GM19328 (cell line): ENCODE results near the gene SLC40A1.

ENCODE experiments used
- ATAC-seq: cut with Tn5 transposase; IDR thresholded peaks from one replicate; pipeline ENCODE4 v1.9.1; 2021; ENCODE audit warnings: mild to moderate bottlenecking, moderate library complexity; ENCODE audit not compliant: unreplicated experiment

Gene SLC40A1, protein sequence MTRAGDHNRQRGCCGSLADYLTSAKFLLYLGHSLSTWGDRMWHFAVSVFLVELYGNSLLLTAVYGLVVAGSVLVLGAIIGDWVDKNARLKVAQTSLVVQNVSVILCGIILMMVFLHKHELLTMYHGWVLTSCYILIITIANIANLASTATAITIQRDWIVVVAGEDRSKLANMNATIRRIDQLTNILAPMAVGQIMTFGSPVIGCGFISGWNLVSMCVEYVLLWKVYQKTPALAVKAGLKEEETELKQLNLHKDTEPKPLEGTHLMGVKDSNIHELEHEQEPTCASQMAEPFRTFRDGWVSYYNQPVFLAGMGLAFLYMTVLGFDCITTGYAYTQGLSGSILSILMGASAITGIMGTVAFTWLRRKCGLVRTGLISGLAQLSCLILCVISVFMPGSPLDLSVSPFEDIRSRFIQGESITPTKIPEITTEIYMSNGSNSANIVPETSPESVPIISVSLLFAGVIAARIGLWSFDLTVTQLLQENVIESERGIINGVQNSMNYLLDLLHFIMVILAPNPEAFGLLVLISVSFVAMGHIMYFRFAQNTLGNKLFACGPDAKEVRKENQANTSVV

DNA sequence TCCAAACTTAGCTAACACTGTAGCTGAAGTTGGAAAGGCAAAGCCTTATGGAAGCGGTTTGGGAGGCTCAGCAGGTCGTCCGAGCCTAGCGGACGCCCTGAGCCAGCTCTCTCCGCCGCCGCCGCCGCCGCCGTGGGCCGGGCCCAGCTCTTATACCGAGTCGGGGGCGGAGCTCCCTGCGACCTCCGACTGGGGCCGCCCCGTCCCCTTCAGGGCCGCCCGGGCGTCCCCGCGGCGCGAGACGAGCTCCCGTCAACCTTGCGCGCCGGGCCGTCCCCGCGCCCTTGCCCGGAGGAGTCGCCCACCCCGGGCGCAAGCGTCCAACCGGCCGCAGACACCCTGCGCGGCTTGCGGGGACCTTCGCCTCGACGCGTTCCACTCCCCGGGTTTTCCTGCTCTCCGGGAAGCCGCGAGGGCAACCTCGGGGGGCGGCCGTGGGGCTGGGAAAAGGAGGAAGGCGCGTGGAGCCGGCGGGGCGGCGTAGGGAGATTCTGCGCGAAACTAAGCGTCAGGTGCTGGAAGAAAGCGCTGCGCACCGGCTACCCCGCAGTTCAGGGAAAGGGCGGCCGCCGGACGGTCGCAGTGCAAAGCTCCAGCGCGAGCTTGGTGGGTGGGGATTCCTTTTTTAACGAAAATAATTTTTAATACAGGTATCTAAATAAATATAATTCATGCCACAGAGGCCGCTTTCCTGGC is at the start of gene SLC40A1:
Gene SLC40A1 (minus strand): TSS at position 129 of the 696 bp plus-strand sequence. CDS start 326 bp downstream, outside the sequence.
- no peak for ATAC-seq

DNA sequence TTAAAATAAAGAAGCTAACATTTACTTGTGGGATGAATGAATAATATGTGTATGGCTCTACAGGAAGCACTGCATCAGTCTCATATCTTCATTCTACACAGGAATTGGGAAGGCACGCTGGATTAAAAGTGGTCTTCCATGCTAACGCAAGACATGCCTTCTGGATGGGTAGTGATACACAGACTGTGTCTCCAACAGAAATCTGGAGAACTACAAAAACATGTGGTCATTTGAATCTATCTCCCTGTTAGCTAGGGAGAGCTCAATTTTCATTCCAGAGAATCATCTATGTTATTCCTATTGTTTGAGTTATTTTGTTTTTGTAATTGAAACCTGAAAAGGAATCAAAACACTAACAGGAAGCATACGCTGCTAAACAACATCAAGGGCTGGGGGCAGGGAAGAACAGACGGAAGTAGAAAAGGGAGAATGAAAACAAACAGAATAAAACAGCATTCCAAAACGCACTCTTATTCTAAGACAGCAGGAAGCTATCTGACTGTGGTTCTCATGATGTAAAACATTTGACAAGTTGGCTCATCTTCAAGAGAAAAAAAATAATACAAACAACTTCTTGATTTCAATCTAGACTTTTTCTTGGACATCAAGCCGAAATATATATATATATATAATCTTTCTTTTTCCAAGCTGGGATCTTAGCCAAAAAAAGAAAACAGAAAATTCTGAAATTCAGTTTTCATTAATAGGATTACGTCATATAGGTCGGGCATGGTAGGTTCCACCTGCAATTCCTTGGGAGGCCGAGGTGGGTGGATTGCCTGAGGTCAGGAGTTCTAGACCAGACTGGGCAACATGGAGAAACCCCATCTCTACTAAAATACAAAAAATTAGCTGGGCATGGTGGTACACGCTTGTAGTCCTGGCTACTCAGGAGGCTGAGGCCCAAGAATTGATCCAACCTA is 49.2 kb upstream of the SLC40A1 start:
- no peak for ATAC-seq

DNA sequence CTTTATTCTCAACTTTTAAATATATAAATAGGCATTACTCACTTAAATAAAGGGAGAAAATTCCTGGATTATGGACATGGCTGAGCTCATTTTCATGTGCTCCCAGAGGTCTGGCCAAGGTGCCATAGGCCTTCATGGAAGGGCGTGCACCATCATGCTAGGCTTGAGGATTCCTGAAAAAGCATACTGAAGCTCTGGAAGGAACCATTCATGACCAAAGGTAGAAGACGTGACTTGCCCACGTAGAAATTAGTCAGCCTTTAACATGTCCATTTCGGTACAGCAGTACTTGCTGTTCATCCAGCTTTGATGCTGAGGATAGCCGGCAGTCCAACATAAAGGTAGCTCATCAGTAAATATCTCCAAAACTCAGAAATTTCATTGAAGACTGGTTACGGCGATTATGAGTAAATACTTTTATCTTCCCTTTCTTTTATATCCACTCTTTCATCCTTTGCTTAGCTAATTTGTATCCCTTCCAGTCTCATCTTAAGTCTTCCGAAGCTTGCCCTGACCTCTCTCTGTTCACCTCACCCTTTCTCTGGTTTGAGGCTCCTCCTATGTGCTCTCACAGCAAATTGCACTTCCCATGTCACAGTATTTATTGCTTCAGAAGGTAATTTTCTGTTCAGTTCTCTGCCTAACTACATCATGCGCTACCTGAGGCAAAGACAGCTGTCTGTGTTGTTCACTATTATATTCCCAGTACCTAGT is 48.4 kb upstream of the SLC40A1 start:
- no peak for ATAC-seq

DNA sequence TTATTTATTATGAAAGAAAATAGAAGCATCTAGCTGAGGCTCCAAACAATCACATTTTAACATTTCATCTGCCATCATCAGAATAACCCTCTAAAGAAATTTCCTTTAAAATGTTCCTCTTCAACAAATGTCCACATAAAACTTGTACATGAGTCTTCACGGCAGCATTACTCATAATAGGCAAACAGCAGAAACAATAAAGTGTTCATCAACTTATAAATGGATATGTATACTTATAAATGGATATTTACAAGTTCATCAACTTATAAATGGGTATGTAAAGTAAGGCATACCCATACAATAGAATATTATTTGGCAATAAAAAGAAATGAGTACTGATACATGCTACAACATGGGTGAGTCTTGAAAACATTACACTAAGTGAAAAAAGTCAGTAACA is 47.2 kb upstream of the SLC40A1 start:
- no peak for ATAC-seq

DNA sequence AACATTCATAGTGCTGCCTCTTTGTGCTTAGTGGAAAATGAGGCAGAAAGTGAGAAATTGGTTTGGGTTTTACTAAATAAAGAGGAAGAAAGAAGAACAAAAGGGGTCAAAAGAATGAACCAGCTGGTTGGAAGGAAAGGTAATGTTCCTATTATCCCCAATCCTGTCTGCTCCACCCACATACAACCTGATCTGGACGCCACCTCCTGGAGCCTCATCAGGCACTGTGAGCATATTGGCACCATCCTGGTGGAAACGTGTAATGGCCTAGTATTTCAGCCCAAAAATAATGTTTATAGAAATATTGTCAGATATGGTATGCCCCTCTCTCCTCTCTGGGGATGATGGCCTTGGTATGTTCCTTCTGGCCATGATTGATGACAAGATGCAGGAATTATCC is 45.0 kb upstream of the SLC40A1 start:
- no peak for ATAC-seq

DNA sequence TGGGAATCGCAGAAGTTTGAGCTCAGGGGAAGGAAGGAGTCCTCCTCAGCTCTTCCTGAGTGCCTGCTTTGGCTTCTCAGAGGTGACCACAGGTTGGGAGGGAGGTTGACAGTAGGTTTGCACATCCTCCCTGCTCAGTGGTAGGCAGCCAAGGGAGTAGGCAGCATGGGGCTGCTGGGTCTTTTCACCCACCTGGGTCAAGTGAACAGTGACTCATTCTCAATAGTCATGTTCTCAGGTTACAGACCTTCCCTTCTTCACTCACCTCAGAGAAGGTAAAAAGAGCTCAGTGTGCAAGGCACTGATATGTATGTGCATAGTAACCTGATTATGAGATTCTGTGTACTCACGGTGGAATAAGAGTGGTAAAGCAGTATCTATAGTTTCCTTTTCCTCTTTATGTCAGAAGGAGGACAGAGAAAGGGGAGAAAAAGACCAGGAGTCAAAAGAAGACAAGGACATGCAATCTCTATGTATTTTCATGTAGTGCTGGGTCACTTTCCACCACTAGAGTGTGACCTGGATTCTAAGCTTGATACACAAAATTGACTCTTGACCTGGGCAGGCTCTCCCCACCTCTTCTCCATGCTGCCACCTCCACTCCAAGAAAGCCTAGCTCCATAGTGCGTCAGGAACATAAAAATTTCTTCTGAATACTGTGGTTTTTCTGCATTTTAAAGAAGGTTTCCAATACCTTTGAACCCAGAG is 44.2 kb upstream of the SLC40A1 start:
- no peak for ATAC-seq

DNA sequence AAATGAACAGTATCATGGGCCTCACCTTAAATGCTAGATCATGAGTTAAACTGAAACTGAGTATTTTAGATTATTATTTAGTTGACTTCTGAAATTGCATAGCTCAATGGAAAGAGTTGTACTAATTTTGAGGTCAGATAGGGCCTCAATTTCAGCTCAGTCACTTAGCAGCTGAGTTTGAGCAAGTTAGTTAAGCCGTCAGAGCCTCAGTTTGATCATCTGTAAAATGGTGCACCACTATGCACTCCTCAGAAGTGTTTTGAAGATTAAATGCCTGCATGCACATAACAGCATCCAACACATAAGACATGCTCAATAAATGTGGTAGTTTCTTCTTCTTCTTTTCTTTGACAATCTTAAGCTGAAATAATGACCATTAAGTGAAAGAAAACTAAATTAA is 42.5 kb upstream of the SLC40A1 start:
- ATAC-seq: no peak

DNA sequence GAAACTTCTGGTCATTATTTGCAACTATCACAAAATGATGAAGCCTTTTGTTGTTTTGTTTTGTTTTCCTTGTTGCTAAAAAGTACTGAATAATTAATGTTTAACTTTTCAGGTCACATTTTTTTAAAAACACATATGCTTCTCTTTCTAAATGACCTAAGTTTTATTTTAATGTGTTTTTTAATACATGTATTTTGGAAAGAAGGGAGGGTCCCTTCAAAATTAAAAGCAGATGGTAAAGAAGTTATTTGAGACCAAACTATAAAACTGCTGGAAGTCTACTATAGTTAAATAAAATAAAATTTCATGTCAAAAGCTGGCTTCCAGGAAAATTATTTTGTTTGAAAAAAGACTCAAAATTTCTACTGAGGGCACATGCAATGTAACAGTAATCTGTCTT is 41.2 kb upstream of the SLC40A1 start:
- ATAC-seq: no peak

DNA sequence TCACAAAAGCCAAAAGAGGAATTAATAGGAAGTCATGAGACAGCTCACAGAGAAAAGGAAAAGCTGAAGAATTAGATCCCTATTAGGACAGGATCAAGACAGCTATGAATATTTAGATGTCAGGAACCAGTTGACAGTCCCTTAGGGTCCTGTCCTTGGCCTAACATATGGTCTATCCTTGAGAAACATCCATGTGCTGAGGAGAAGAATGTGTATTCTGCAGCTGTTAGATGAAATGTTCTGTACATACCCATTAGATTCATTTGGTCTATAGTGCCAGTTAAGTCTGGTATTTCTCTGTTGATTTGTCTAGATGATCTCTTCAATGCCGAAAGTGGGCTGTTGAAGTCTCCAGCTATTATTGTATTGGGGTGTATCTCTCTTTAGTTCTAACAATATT is 37.6 kb upstream of the SLC40A1 start:
- ATAC-seq: no peak

DNA sequence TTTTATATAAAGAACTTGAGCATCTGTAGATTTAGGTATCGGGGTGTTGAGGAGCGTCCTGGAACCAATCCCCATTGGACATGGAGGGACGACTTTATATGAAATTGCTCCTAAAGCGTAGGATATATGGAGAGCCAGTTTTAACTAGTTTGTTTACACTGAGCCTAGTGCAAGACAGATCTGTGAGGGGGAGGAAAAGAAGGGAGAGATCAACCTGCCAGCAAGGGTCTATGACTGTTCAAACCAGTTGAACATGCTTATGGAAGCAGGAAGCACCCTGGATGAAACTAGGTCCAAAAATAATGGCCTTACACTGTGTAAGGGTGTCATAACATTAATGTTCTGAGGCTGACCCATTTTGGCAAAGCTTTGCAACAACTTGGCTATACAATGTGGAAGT is 34.0 kb upstream of the SLC40A1 start:
- no peak for ATAC-seq

DNA sequence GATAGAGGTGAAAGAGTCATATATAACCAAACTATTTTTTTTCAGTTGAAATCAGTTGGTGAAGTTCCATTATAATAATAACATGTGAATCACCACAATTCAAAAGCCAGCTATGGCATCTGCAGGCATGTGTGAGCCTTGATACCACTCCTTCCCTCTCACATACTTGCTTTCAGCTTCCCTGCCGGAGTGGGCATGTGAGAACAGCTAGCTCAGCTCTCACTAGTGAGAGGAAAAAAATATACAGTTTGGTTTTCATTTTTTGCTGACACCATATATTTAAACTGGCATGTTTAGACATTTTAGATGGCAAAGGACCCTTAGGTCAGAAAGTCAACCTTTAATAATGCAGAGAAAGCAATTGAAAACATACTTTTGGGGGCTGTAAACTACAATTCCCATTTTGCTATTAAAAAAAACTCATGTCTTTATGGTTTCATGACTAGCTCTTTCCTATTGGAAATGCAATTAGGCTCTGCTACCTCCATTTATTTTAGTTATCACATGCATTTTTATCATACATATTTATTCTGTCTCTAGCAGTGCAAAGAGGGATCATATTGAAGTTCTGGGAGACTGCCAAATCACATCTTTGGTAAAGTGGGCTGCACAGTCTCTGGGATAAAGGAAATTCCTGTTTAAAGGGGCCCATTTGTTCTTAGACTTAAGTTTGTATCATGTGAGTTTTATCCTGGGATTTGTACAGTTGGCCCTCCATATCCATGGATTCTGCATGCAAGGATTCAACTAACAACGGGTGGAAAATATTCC is 33.2 kb upstream of the SLC40A1 start:
- ATAC-seq: no peak

DNA sequence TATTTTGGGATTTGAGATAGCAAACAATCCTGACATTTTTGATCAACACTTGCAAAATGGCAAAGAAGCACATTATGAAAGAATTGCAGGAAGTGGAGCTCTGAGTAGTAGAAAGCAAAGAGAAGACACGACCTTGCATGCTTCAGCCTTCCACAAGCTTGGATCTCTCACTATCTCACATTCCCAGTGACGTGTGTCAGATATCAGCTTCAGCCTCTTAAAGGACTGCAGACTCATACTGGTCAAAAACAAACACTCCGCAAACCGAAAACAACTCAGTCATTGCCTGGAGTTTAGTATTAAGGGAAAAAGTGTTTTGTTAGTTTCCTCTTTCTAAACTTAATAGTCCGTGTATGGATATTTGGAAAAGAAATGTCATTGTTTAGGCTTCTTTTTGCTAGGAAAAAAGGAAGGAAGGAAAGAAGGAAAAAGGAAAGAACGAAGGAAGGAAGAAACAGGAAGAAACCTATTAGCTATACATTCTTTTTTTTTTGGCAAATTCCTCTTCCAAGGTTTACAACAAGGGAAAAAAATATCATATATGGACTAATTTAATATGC is 32.6 kb upstream of the SLC40A1 start:
- ATAC-seq: no peak

DNA sequence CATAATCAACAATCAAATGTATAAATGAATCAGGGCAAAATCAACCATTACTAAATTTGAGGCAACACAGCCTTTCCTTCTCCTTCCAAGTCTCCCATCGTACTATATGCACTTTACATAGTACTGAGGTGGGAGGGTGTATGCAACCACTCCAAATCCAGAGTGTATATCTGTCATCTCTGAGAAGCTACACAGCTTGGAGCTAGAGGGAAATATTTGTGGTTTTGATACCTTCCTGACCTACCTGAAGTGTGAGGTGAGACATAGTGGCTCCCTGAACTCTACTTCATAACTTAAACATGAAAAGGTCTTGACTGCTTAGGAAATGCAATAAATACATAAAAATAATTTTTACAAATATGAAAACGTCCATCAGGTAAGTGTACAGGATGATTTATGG is 30.1 kb upstream of the SLC40A1 start:
- no peak for ATAC-seq

DNA sequence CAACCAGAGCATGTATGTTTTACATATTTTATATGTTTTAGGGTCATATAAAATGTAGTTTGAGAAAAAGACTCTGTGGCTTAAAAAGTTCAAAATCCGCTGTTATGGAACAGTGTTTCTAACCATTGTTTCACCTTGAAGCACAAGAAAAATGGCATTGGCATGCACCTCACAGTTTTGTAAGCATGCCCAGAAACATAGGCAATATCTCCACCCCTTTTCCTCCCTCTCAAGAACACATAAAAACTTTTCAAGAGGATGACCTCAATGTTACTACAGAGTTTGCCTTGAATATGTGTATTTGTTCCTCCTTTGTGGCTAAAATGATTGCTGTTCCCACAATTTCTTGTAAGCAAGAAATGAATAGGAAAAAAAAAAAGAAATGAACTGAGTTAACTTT is 29.3 kb upstream of the SLC40A1 start:
- ATAC-seq: no peak

DNA sequence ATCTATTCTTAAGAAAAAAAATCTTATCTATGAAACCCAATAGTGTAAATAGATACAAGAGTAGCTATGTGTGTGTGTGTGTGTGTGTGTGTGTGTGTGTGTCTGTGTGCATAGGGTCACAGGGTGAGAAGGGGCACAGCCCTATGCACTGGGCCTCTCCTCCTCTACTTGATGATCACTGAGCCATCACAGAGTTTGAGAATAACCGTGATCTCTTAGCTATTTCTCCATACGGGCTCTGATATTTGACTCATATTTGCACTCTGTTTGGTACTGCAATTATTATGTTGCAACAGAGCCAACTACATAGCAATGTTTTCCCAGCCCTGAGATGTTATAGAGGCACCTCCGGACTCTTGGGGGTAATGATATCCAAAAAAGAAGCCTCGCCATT is 28.8 kb upstream of the SLC40A1 start:
- ATAC-seq: no peak

DNA sequence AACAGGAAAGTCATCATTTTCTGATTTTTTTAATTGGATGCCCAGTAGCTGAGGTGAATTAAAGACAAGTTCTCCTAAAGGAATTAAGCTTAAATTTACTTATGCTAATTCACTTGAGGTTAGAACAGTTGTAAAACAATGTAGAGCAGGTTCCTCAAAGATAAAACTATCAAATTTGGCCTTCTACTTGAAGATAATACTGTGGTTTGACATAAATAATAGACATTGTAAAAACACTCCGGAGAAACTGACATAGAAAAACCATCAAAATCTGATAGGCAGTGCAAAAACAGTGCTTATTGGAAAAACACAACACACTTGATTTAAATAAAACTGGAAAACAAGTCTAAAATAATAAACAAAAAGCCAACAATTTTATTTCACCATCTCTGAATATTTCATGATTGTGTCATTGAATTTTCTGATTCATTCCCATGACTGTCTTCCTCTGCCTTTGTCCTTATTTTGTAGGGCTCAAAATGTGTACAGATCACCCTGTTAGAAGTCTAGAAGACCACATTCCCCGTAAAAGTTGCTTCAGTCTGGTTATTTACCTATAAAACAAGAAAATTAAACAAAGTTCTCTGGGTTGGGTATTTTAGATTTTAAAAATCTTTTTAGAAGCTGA is 28.3 kb upstream of the SLC40A1 start:
- ATAC-seq: no peak

DNA sequence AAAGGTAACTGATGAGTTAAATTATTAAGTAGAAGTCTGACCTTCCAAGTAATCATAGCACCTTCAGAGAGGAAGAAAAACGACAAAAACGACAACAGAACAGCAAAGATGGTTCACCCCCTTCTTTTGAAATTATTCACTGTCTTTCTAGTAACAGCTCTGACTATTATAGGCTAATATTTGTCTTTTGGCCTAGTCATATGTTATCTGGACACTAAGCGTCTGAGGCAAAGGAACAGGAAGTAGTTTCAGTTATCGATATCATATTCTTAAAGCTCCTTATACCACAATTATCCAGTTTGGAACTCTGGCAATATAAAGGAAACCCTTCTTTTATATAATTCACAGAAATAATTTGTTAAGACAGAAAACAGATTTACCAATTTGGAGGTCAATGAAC is 27.6 kb upstream of the SLC40A1 start:
- ATAC-seq: no peak

DNA sequence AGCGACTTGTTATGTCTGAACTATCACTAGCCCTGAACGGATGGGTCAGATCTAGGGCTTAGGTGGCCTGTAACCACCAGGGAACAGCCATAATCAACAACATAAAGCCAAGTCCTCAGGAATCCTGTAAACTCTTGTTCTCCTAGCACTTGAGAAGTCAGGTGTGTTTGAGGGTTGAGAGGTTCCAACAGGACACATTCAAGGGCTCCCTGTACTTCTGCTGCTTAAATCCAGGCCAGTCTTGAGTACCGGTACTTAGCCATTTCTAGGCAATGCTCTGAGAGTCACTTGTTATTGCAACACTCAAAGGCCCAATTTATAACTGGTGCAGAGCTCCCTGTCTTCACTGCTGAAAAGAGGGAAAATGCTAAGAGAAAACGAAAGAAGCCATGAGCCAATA is 21.6 kb upstream of the SLC40A1 start:
- no peak for ATAC-seq
